HFF-Myc (cell line): ENCODE data around the gene CCNB2.

Source experiments
- DNase-seq: peaks from one replicate; pipeline ENCODE4 v3.0.0-alpha.2; 2011; ENCODE audit warnings: low read depth; ENCODE audit errors: extremely low read depth
- H3K4me3 ChIP-seq: replicated peaks from 2 replicates; pipeline ENCODE4 v1.5.1; 2011; ENCODE audit warnings: low read depth, mild to moderate bottlenecking, control low read depth, low read length
- TF ChIP-seq, protein P1 (sequence below): IDR thresholded peaks from 2 replicates; pipeline ENCODE4 v1.5.1; 2012; ENCODE audit warnings: mild to moderate bottlenecking, low read depth, low read length, control low read depth; ENCODE audit errors: missing control alignments

CCNB2 gene

DNA sequence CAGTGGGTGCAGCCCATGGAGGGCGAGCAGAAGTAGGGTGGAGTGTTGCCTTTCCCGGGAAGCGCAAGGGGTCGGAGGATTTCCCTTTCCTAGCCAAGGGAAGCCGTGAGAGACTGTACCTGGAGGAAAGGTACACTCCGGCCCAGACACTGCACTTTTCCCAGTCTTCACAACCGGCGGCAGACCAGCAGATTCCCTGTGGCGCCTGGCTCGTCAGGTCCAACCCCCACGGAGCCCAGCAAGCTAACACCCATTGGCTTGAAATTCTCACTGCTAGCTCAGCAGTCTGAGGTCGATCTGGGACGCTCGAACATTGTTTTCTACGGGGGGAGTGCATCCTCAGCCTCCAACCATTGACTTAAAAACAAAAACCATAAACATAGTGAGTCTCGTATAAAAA lies 26.5 kb downstream of the CCNB2 start:
- H3K4me3 ChIP-seq: no peak overlapping the region
- TF ChIP-seq, protein P1, sequence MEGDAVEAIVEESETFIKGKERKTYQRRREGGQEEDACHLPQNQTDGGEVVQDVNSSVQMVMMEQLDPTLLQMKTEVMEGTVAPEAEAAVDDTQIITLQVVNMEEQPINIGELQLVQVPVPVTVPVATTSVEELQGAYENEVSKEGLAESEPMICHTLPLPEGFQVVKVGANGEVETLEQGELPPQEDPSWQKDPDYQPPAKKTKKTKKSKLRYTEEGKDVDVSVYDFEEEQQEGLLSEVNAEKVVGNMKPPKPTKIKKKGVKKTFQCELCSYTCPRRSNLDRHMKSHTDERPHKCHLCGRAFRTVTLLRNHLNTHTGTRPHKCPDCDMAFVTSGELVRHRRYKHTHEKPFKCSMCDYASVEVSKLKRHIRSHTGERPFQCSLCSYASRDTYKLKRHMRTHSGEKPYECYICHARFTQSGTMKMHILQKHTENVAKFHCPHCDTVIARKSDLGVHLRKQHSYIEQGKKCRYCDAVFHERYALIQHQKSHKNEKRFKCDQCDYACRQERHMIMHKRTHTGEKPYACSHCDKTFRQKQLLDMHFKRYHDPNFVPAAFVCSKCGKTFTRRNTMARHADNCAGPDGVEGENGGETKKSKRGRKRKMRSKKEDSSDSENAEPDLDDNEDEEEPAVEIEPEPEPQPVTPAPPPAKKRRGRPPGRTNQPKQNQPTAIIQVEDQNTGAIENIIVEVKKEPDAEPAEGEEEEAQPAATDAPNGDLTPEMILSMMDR: no peak

DNA sequence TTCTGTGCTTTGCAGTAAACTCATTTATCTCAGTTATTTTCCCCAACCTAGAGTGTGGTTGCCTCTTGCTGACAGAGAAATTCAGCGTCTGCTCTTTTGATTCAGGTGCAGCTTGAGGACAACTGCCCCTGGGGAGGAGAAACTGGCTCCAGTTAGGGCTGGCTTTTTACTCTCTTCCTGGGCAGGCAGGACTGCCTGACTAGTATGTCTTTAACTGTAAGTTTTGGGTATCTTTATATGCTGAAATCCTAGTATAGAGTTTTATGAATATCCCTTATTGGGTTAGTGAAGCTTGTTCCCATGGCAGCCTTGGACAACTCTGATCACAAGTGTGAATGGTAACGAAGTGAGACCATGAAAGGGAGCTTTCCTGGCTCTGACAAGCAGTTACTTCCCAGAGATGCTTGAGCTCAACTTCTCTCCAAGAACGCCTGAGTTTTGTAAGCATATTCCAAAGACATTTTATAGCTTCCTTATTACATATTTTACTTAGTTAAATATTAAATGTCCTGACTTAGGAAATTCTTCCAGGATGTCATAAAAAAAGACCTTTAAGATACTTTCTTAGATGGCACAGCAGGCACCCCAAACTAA lies 27.1 kb downstream of the CCNB2 start:
- no peak for DNase-seq
- H3K4me3 ChIP-seq: no peak overlapping the region
- TF ChIP-seq, protein P1: no peak

More for the DNA sequence above, 26.5 kb downstream of the CCNB2 start:
- DNase-seq: no peak

DNA sequence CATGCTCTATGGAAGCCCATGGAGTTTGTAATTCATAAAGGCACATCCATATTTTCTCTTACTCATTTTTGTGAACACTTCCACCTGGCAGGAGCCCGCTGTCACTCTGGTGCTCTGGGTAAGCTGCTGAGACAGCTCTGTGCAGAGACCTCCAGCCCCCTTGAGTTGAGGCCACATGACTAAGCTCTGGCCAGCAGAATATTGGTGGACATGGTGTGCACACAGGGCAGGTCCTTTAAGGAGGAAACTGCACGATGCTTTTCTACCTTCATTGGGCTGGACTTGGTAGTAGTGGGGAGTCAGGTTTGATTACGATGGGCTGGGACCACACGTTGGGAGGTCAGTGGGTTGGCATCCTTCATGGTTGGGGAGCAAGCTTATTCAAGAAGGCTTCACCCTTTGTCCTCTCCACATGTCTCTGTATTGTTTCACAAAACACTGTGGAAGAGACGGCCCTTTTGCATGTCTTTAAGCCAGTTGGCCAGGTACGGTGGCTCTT lies 29.0 kb downstream of the CCNB2 start:
- H3K4me3 ChIP-seq: no peak overlapping the region
- no peak for DNase-seq
- TF ChIP-seq, protein P1: no peak

DNA sequence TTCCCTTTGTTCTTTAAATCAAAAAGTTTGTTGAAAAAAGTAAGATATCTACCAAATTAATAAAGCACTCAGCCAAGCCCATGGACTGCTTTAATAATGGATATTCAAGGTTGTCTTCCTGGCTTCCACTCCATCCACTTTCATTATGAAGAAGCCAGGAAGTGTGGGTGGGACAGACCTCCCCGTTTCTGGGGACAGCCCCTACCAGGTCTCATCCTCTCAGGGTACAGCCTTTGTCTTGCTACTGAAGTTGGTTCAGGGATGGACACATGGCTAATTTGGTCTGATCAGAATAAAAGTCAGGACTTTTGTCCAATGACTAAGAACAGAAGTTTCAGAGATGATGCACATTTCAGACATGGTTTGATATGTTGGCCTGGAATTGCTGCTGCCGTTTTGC lies 32.6 kb downstream of the CCNB2 start:
- TF ChIP-seq, protein P1: no peak
- no peak for DNase-seq
- no peak overlapping the region for H3K4me3 ChIP-seq

DNA sequence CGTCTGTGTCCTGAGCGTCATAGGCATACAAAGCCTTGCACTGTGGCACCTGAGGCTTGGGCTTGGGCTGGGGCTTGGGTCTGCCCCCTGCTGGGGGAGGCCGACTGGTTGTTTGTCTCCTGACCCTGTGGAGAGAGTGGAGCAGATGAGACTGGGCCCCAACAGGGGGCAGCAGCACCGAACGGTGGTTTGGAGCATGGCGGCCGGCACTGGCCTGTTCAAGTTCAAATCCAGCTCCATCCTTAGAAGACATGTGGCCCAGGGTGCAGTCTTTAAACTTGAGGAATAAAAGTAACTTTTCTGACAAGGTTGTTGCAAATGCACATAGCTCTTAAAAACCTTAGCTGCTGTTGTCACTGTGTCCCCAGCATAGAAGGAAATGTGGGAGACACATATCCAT lies 33.3 kb downstream of the CCNB2 start:
- no peak overlapping the region for H3K4me3 ChIP-seq
- TF ChIP-seq, protein P1: peak; percentile 87
- DNase-seq: no peak

DNA sequence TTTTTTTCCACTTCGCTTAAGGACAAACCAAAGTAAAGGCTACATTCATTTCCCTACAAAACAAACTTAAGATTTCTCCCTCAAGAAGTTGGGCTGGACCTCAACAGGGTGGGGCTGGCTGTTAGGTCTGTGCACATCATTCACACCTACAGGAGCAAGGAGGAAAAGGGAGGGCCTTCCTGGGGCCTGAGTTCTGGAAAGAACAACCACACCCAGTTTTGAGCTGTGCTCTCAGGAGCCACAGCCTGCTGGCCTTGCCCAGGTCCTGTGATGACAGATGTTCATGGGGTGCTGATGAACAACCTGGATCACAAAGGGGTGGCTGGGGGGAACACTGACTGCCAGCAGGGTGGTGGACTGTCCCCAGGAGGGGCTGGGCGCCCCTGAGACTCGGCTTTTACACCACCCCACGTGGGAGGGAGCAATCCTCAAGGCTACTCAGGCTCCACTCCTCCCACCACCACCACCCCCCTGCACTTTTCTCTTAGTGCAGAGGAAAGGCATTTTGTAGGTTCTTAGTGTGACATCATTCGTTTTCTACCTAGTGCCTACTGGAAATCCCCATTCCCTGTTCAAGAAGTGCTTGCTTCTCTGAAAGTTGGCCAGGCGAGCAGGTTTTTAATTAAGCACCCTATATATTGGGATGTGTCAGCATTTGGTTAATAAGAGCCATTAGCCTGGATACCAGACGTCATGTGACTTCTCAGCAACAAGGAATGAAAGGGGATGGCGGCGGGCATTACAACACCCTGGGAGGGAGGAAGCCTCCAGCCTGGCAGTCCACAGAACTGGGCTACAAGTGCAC lies 35.7 kb downstream of the CCNB2 start:
- TF ChIP-seq, protein P1: no peak
- H3K4me3 ChIP-seq: no peak overlapping the region
- no peak for DNase-seq
